ENCODE measurements around the gene TFF2.

The TFF2 gene

GRCh38 chr21:42317826-42318746 is 32.7 kb downstream of the TFF2 start:
- DNase-seq: no peak

GRCh38 chr21:42317341-42317741 is 33.5 kb downstream of the TFF2 start:
- DNase-seq: no peak

- DNase-seq: no peak
Observed at GRCh38 chr21:42316891-42317290, 33.9 kb downstream of the TFF2 start.

GRCh38 chr21:42315296-42315891 is 35.4 kb downstream of the TFF2 start, which contains the start of gene TFF3:
TSS of gene TFF3 (minus strand) at chr21:42315409. CDS start at chr21:42315374, 35 bp downstream.
- DNase-seq: no peak

- DNase-seq: no peak
Observed at GRCh38 chr21:42314616-42315295, 36.0 kb downstream of the TFF2 start.

GRCh38 chr21:42313501-42313969 is 37.3 kb downstream of the TFF2 start:
- peak; percentile 20 for DNase-seq

GRCh38 chr21:42312626-42313104 is 38.1 kb downstream of the TFF2 start:
- DNase-seq: no peak

- DNase-seq: no peak
Observed at GRCh38 chr21:42311816-42312625, 38.8 kb downstream of the TFF2 start.

- DNase-seq: no peak
Observed at GRCh38 chr21:42311160-42311559, 39.6 kb downstream of the TFF2 start.

GRCh38 chr21:42310411-42311001 is 40.3 kb downstream of the TFF2 start:
- no peak for DNase-seq

- DNase-seq: peak; percentile 30
Observed at GRCh38 chr21:42309753-42310213, 41.0 kb downstream of the TFF2 start.

GRCh38 chr21:42308914-42309752 is 41.7 kb downstream of the TFF2 start:
- no peak for DNase-seq

GRCh38 chr21:42308161-42308913 is 42.5 kb downstream of the TFF2 start:
- no peak for DNase-seq

GRCh38 chr21:42307106-42307505 is 43.7 kb downstream of the TFF2 start:
- no peak for DNase-seq

GRCh38 chr21:42306366-42307035 is 44.3 kb downstream of the TFF2 start:
- DNase-seq: no peak

- DNase-seq: no peak
Observed at GRCh38 chr21:42305707-42306147, 45.1 kb downstream of the TFF2 start.

- DNase-seq: no peak
Observed at GRCh38 chr21:42304556-42305454, 46.0 kb downstream of the TFF2 start.

GRCh38 chr21:42303443-42303842 is 47.4 kb downstream of the TFF2 start:
- no peak for DNase-seq
